Measurements from ENCODE around the gene ZNF587.
"Not testable (repeated sequence)": the region's sequence is repeated elsewhere in the genome, so short reads cannot be mapped to it uniquely, and the experiment has no call there.

ZNF587 gene

GRCh38 chr19:57823155-57823554, 26.5 kb upstream of the ZNF587 start:
- not testable (repeated sequence) for DNase-seq (ENCODE audit: low spot score)

GRCh38 chr19:57823608-57824007, 26.1 kb upstream of the ZNF587 start:
- DNase-seq (ENCODE audit: low spot score) = not testable (repeated sequence)

GRCh38 chr19:57825511-57825910, 24.1 kb upstream of the ZNF587 start:
- DNase-seq (ENCODE audit: low spot score) = no peak

GRCh38 chr19:57829316-57829715, 20.3 kb upstream of the ZNF587 start:
- no peak for DNase-seq (ENCODE audit: low spot score)

GRCh38 chr19:57830071-57830602, 19.5 kb upstream of the ZNF587 start, which contains the start of gene ZNF587B:
TSS of gene ZNF587B (plus strand) at chr19:57830299. CDS start at chr19:57830529, 230 bp downstream.
- no peak for DNase-seq (ENCODE audit: low spot score)

- not testable (repeated sequence) for DNase-seq (ENCODE audit: low spot score)
These were observed 12.7 kb upstream of the ZNF587 start for GRCh38 chr19:57836991-57837390.

- not testable (repeated sequence) for DNase-seq (ENCODE audit: low spot score)
These were observed 11.0 kb upstream of the ZNF587 start for GRCh38 chr19:57838622-57839191.

- DNase-seq (ENCODE audit: low spot score) = no peak
These were observed 8.4 kb upstream of the ZNF587 start for GRCh38 chr19:57841122-57841763.

GRCh38 chr19:57847164-57847563, 2.5 kb upstream of the ZNF587 start:
- not testable (repeated sequence) for DNase-seq (ENCODE audit: low spot score)

- not testable (repeated sequence) for DNase-seq (ENCODE audit: low spot score)
These were observed 445 bp upstream of the ZNF587 start for GRCh38 chr19:57849162-57849665.

- DNase-seq (ENCODE audit: low spot score) = peak; percentile 78
These were observed 926 bp downstream of the ZNF587 start for GRCh38 chr19:57850553-57851017.

GRCh38 chr19:57851812-57852603, 2.3 kb downstream of the ZNF587 start:
- not testable (repeated sequence) for DNase-seq (ENCODE audit: low spot score)

GRCh38 chr19:57854117-57854516, 4.5 kb downstream of the ZNF587 start:
- DNase-seq (ENCODE audit: low spot score) = not testable (repeated sequence)

- not testable (repeated sequence) for DNase-seq (ENCODE audit: low spot score)
These were observed 12.7 kb downstream of the ZNF587 start for GRCh38 chr19:57862351-57862750.

- no peak for DNase-seq (ENCODE audit: low spot score)
These were observed 18.3 kb downstream of the ZNF587 start for GRCh38 chr19:57867868-57868492.

- DNase-seq (ENCODE audit: low spot score) = not testable (repeated sequence)
These were observed 20.0 kb downstream of the ZNF587 start for GRCh38 chr19:57869655-57870054.

- no peak for DNase-seq (ENCODE audit: low spot score)
These were observed 20.6 kb downstream of the ZNF587 start for GRCh38 chr19:57870225-57870624.

GRCh38 chr19:57872450-57872849, 22.8 kb downstream of the ZNF587 start:
- DNase-seq (ENCODE audit: low spot score) = no peak

- DNase-seq (ENCODE audit: low spot score) = not testable (repeated sequence)
These were observed 24.5 kb downstream of the ZNF587 start for GRCh38 chr19:57873883-57874799.

- no peak for DNase-seq (ENCODE audit: low spot score)
These were observed 36.4 kb downstream of the ZNF587 start for GRCh38 chr19:57886046-57886445.
